GM12865 (cell line): ENCODE results near the gene ACR.

Source experiments
- DNase-seq: peaks from one replicate; pipeline ENCODE4 v3.0.0; 2010; ENCODE audit warnings: low read depth
- H3K4me3 ChIP-seq: 2 replicates; pipeline ENCODE4 v1.5.1; 2011; ENCODE audit warnings: mild to moderate bottlenecking, low read depth, low read length, control low read depth
- TF ChIP-seq, protein P1 (sequence below): IDR thresholded peaks from 2 replicates; pipeline ENCODE4 v1.5.1; 2011; ENCODE audit warnings: low read length, control low read depth, low read depth, inconsistent platforms; ENCODE audit not compliant: insufficient read depth; ENCODE audit errors: missing control alignments

ACR gene

DNA sequence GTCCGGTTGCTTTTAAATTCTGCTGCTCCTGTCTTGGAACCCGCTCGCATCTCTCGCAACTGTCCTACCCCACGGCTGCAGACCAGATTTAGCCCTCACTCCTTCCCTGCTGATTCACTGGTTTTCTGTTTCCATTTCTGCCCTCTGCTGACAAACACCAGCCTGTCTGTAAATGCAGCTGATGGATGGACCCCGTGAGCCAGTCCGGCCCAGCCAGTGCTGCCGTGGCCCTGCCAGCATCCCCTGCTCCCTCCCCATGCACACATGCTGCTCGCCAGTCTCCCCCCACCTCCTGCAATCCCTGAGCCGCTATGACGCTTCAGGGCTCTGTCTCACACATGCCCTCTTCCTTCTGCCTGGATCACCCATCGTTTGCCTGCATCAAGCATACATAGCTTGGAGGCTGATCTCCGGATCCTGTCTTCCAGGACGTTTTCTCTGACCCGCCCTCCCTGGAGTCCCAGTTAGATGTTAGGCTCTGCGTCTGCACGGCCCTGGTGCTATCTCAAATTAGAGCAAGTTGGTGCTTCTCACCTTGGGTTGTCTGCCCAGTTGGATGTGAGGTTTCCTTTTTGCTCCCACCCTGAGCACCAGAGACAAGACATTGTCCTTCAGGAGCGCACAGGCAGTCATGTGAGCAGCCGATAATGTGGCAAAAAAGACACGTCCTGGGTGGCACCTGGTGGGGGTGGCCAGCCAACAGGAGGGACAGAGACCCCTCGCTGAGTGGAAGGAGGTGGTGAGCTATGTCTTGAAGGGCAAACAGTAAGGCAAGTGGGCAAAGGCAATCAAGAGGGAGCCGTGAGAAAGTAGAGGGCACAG, 4.3 kb upstream of the ACR start:
- TF ChIP-seq, protein P1, sequence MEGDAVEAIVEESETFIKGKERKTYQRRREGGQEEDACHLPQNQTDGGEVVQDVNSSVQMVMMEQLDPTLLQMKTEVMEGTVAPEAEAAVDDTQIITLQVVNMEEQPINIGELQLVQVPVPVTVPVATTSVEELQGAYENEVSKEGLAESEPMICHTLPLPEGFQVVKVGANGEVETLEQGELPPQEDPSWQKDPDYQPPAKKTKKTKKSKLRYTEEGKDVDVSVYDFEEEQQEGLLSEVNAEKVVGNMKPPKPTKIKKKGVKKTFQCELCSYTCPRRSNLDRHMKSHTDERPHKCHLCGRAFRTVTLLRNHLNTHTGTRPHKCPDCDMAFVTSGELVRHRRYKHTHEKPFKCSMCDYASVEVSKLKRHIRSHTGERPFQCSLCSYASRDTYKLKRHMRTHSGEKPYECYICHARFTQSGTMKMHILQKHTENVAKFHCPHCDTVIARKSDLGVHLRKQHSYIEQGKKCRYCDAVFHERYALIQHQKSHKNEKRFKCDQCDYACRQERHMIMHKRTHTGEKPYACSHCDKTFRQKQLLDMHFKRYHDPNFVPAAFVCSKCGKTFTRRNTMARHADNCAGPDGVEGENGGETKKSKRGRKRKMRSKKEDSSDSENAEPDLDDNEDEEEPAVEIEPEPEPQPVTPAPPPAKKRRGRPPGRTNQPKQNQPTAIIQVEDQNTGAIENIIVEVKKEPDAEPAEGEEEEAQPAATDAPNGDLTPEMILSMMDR = no peak
- no peak for DNase-seq
- H3K4me3 ChIP-seq = no peak overlapping the region

DNA sequence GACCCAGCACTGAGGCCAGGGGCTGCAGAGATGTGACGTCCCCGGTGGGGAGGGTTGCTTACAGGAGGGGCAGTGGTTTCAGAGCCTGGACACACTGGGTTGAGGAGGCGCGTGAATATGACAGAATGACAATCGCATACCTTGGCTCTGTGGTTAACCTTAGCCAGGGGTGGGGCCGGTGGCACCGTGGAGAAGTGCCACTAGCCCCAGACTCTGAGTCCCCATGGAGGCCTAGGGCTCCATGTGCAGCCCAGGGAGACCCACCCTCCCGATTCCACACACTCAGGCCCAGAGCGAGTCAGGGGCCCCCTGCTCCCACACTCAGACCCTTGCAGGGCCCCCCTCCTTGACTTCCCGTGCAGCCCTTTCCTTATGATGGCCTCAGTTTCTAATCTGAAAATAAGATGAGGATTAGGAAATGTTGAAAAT, 3.6 kb upstream of the ACR start:
- H3K4me3 ChIP-seq = no peak overlapping the region
- DNase-seq = no peak
- TF ChIP-seq, protein P1 = no peak

DNA sequence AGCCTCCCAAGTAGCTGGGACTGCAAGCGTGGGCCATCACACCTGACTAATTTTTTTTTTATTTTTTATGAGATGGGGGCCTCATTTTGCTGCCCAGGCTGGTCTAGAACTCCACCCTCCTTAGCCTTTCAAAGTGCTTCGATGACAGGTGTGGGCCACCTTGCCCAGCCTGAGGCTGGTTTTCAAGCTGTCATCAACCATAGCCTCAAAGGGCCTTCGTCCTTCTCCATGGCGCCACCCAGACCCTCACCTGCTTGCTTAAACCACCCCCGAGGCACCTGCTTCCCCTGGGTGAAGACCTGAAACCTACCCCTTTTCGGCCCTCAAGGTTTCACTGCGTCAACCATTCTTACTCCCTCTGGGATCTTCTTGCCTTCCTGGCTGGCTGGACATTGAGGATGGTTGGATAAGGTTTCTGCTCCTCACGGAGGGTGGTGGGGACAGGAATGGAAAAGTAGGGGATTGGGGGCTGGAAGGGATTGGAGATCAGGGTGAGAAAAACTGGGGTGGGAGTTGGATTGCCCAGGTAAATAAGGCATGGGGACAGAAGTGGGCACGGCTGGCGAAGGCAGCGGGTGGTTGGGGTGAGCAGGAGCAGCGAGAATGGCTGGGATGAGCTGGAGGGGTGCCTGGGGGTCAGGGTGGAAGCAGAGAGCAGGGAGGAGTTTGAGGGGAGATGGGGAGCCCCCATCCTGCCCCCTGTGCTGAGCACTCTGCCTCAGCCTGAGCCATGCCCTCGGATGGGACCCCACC, 2.8 kb upstream of the ACR start:
- no peak overlapping the region for H3K4me3 ChIP-seq
- TF ChIP-seq, protein P1 = no peak
- no peak for DNase-seq

DNA sequence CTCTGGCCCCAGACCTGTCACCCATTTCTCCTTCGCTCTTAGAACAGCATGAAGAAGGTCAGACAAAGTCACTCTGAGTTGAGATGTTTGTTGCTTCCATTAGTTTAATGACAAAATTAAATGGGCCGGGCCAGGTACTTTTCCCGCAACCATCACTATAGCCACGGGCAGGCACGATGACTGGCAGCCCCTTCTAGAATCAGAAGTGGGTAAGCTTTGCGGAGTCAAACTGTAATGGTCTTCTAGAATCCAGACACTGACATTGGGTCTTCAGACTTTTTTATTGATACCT, 2.3 kb upstream of the ACR start:
- H3K4me3 ChIP-seq = no peak overlapping the region
- TF ChIP-seq, protein P1 = no peak
- DNase-seq = no peak

DNA sequence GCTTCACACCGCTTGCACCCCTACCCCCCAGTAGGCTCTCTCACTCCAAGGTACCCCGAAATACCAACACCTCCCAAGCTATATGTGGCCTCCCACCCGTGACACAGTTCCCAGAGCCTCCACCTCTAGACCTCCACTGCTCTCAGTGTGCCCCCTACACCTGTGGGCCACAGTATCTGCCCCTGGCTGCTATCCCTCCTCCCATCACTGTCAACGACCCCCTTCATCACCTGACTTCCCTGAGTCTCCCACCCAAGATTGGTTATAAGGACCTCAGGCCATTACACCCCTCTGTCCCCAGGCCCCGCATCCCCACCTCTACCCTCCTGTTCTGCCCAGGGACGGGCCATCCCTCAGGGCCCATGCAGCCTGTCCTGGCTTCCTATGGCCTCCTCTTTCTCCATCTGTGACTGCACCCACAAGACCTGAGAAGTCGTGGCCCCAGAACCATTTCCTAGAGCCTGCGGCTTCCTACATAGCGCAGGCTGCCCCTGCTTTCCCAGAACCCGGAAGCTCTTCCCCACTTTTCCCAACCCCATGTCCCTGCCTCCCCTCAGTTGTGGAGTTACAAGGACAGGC, 734 bp downstream of the ACR start:
- no peak for DNase-seq
- no peak overlapping the region for H3K4me3 ChIP-seq
- TF ChIP-seq, protein P1 = no peak

DNA sequence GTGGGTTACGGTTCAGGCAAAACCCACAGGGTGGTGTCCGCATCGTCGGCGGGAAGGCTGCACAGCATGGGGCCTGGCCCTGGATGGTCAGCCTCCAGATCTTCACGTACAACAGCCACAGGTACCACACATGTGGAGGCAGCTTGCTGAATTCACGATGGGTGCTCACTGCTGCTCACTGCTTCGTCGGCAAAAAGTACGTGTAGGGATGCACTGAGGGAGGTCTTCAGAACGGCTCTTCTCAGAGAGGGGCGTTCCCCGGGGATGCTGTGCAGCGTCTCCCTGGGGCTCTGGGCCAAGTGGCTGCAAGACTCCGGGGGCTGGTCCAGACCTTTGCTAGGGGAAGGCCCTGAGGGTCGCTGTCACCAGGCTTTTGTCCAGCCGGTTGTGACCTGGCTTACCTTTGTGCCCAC, 1.3 kb downstream of the ACR start:
- DNase-seq = no peak
- TF ChIP-seq, protein P1 = no peak
- H3K4me3 ChIP-seq = no peak overlapping the region
